PC-3 (cell line): ENCODE data around the gene PPP1R14C. TPM values are rescaled to one million over a fixed set of nuclear protein-coding genes. Genes with fewer than 3 reads are reported as not detected.

Source experiments
- ATAC-seq: fragments of 200-7000 bp; cut with Tn5 transposase; 2 replicates; pipeline ENCODE4 v1.9.1; 2020; ENCODE audit warnings: mild to moderate bottlenecking, moderate library complexity
- BruUV-seq: library from RNA; stranded (reverse); fragments of 400-500 nt; replicated peaks from 2 replicates; lab custom pipeline; 2021; lab: Mats Ljungman, UMichigan
- CTCF ChIA-PET: fragments of 300-600 bp; sonication (Branson Sonifier 250); formaldehyde crosslinking; loops from one replicate; lab custom pipeline; 2022; ENCODE audit warnings: antibody characterized with exemption; lab: Charles Lee
- POLR2A ChIA-PET: fragments of 300-600 bp; sonication (Branson Sonifier 250); formaldehyde crosslinking; loops from one replicate; lab custom pipeline; 2022; ENCODE audit warnings: antibody characterized with exemption; ENCODE audit not compliant: unreplicated experiment; lab: Charles Lee
- DNase-seq: peaks from one replicate; pipeline ENCODE4 v3.0.0-alpha.2; 2015
- H2AFZ ChIP-seq: fragments of 300-600 bp; sonication (generic); 2 replicates; pipeline ENCODE4 v1.6.0; 2016; ENCODE audit warnings: antibody characterized with exemption, low read length
- H3F3A ChIP-seq: fragments of 300-600 bp; sonication (generic); one replicate; pipeline ENCODE4 v1.6.0; 2017; ENCODE audit warnings: antibody characterized with exemption, low read length, control low read depth, mild to moderate bottlenecking; ENCODE audit not compliant: unreplicated experiment
- H3K27ac ChIP-seq: fragments of 300-600 bp; sonication (generic); 2 replicates; pipeline ENCODE4 v1.5.1; 2016; ENCODE audit warnings: mild to moderate bottlenecking, low read length
- H3K27me3 ChIP-seq: fragments of 300-600 bp; sonication (generic); 2 replicates; pipeline ENCODE4 v1.6.1; 2016; ENCODE audit warnings: low read length, mixed read lengths
- H3K36me3 ChIP-seq: fragments of 300-600 bp; sonication (generic); 2 replicates; pipeline ENCODE4 v1.6.1; 2016; ENCODE audit warnings: low read depth, mixed run types, low read length, mixed read lengths
- H3K4me1 ChIP-seq: fragments of 300-600 bp; sonication (generic); 2 replicates; pipeline ENCODE4 v1.5.1; 2016; ENCODE audit warnings: low read length; ENCODE audit not compliant: insufficient read depth
- H3K4me2 ChIP-seq: fragments of 300-600 bp; sonication (generic); 2 replicates; pipeline ENCODE4 v1.6.0; 2016; ENCODE audit warnings: low read length
- H3K4me3 ChIP-seq: fragments of 300-600 bp; sonication (generic); 2 replicates; pipeline ENCODE4 v1.5.1; 2016; ENCODE audit warnings: mild to moderate bottlenecking, low read length, mixed read lengths
- H3K79me2 ChIP-seq: fragments of 300-600 bp; sonication (generic); 2 replicates; pipeline ENCODE4 v1.6.1; 2017; ENCODE audit warnings: low read length, mixed read lengths
- H3K9ac ChIP-seq: fragments of 300-600 bp; sonication (generic); 2 replicates; pipeline ENCODE4 v1.6.0; 2016; ENCODE audit warnings: mild to moderate bottlenecking, low read length
- H3K9me2 ChIP-seq: fragments of 300-600 bp; sonication (generic); replicated peaks from 2 replicates; pipeline ENCODE4 v1.6.1; 2016; ENCODE audit warnings: mixed run types, low read length, mixed read lengths
- H3K9me3 ChIP-seq: fragments of 300-600 bp; sonication (generic); 2 replicates; pipeline ENCODE4 v1.6.1; 2016; ENCODE audit warnings: low read length, mixed read lengths
- H4K20me1 ChIP-seq: fragments of 300-600 bp; sonication (generic); 2 replicates; pipeline ENCODE4 v1.6.1; 2016; ENCODE audit warnings: low read length, mixed read lengths
- EZH2 ChIP-seq: fragments of 300-600 bp; sonication (generic); IDR thresholded peaks from one replicate; pipeline ENCODE4 v1.6.1; 2017; ENCODE audit warnings: antibody characterized with exemption, mild to moderate bottlenecking, low read length; ENCODE audit not compliant: unreplicated experiment
- EZH2phosphoT487 ChIP-seq: fragments of 300-600 bp; sonication (generic); IDR thresholded peaks from 2 replicates; pipeline ENCODE4 v1.6.1; 2018; ENCODE audit warnings: mild to moderate bottlenecking, antibody characterized with exemption, low read length, borderline replicate concordance
- intact Hi-C: fragments of 100-400 bp; cut with micrococcal nuclease; formaldehyde crosslinking; loops from 2 replicates; pipeline ENCODE4 v1.9.0; 2023
- total RNA-seq: library from RNA; depleted of rRNA; stranded (reverse); fragments of >200 nt; gene quantifications from 2 replicates; pipeline ENCODE4 v1.2.3, GENCODE V29; 2014
- TF ChIP-seq, protein P1 (sequence below): fragments of 300-600 bp; sonication (generic); conservative IDR thresholded peaks from 2 replicates; pipeline ENCODE4 v1.5.1; 2017; ENCODE audit warnings: antibody characterized with exemption, low read depth, mild to moderate bottlenecking, low read length

PPP1R14C gene
- total RNA-seq, 1 experiment from 2014 or later, result 1.1 TPM

GRCh38 chr6:150233843-150234269 is 91.0 kb downstream of the PPP1R14C start:
- BruUV-seq, result no TSS peak

GRCh38 chr6:150235218-150235617 is 92.4 kb downstream of the PPP1R14C start:
- Histone ChIP-seq H3K79me2 (no peaks in the 10 kb centered on the region), H3K36me3 (no peaks in the 10 kb centered on the region), H3K27me3 (no peaks in the 10 kb centered on the region), H3F3A (no peaks in the 10 kb centered on the region), H3K4me1 (peaks cover under 1% of the 10 kb centered on the region; the same call in 1 of the 2 replicates), H3K9me3 (no peaks in the 10 kb centered on the region), H3K9me2 (no peaks in the 10 kb centered on the region), H2AFZ (no peak overlapping the region), H4K20me1 (no peaks in the 10 kb centered on the region), H3K4me3 (no peak overlapping the region), H3K27ac (no peak overlapping the region), H3K4me2 (no peak overlapping the region), H3K9ac (no peak overlapping the region)
- TF ChIP-seq EZH2, result no peak
- TF ChIP-seq, protein P1, sequence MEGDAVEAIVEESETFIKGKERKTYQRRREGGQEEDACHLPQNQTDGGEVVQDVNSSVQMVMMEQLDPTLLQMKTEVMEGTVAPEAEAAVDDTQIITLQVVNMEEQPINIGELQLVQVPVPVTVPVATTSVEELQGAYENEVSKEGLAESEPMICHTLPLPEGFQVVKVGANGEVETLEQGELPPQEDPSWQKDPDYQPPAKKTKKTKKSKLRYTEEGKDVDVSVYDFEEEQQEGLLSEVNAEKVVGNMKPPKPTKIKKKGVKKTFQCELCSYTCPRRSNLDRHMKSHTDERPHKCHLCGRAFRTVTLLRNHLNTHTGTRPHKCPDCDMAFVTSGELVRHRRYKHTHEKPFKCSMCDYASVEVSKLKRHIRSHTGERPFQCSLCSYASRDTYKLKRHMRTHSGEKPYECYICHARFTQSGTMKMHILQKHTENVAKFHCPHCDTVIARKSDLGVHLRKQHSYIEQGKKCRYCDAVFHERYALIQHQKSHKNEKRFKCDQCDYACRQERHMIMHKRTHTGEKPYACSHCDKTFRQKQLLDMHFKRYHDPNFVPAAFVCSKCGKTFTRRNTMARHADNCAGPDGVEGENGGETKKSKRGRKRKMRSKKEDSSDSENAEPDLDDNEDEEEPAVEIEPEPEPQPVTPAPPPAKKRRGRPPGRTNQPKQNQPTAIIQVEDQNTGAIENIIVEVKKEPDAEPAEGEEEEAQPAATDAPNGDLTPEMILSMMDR, result no peak
- TF ChIP-seq EZH2phosphoT487, result no peak
- ChIA-PET POLR2A (no interaction called here), CTCF (no interaction called here)
- no TSS peak for BruUV-seq
- DNase-seq, result no peak
- ATAC-seq, result no peak
- intact Hi-C loops, result no loop called here

More at GRCh38 chr6:150233843-150234269, 91.0 kb downstream of the PPP1R14C start:
- Histone ChIP-seq H3K4me2 (no peak overlapping the region), H3F3A (no peaks in the 10 kb centered on the region), H3K9me3 (no peaks in the 10 kb centered on the region), H4K20me1 (no peaks in the 10 kb centered on the region), H3K9ac (no peak overlapping the region), H3K27ac (no peak overlapping the region), H3K27me3 (no peaks in the 10 kb centered on the region), H2AFZ (no peak overlapping the region), H3K36me3 (no peaks in the 10 kb centered on the region), H3K79me2 (no peaks in the 10 kb centered on the region), H3K4me1 (peaks cover 4% of the 10 kb centered on the region; the same call in 1 of the 2 replicates), H3K9me2 (no peaks in the 10 kb centered on the region), H3K4me3 (no peak overlapping the region)
- POLR2A ChIA-PET, result no interaction called here
- CTCF ChIA-PET, result no interaction called here
- intact Hi-C loops, result no loop called here
- DNase-seq, result no peak
- no peak for TF ChIP-seq EZH2phosphoT487
- TF ChIP-seq, protein P1, result no peak
- no peak for TF ChIP-seq EZH2
- no peak for ATAC-seq

DNA sequence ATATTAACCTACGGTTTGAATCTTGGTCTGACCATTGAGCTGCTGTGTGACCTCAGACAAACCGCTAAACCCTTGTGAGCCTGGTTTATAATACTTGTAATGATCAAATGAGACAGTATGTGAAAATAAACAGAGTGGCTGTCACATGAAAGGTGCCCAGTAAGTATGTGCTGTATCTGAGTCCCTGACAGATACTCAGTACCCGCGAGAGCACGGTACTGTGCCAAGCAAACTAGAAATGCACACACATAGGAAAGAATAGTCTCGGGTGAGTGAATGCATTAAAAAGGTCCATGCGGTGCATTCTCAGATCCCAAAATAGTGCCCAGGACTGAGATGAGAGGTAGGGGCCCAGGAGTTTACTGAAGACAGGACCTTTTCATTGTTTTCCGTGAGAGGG is 93.3 kb downstream of the PPP1R14C start:
- BruUV-seq, result no TSS peak
- H3K4me1 ChIP-seq, result no peaks in the 10 kb centered on the region; the same call in 1 of the 2 replicates
- H3K27ac ChIP-seq, result no peak overlapping the region
- no peaks in the 10 kb centered on the region for H3K79me2 ChIP-seq
- ATAC-seq (no peak), DNase-seq (no peak)
- intact Hi-C loops, result no loop called here
- ChIA-PET CTCF (no interaction called here), POLR2A (no interaction called here)
- H3K9me3 ChIP-seq, result no peaks in the 10 kb centered on the region
- H3F3A ChIP-seq, result no peaks in the 10 kb centered on the region
- no peak overlapping the region for H3K9ac ChIP-seq
- no peak overlapping the region for H3K4me2 ChIP-seq
- H2AFZ ChIP-seq, result no peak overlapping the region
- H3K4me3 ChIP-seq, result no peak overlapping the region
- no peaks in the 10 kb centered on the region for H3K9me2 ChIP-seq
- TF ChIP-seq, protein P1, result no peak
- no peak for TF ChIP-seq EZH2phosphoT487
- TF ChIP-seq EZH2, result no peak
- H4K20me1 ChIP-seq, result no peaks in the 10 kb centered on the region
- H3K36me3 ChIP-seq, result no peaks in the 10 kb centered on the region
- no peaks in the 10 kb centered on the region for H3K27me3 ChIP-seq
